Measurements from ENCODE around the gene MVK. TPM values are rescaled to one million over a fixed set of nuclear protein-coding genes. Genes with fewer than 3 reads are reported as not detected.

Gene MVK
- total RNA-seq, 1 experiment from 2014 or later = 19.2 TPM

- Histone ChIP-seq H3K14ac (ENCODE audit: insufficient read depth, low read length) (no peak overlapping the region), H3K4me1 (ENCODE audit: insufficient read depth, low read length) (no peaks in the 10 kb centered on the region), H3T11ph (ENCODE audit: low read length) (no peak overlapping the region), H3K27ac (ENCODE audit: insufficient read length, low read depth, low read length) (no peak overlapping the region), H3K23ac (ENCODE audit: insufficient read length, low read depth, low read length) (no peak overlapping the region), H2AFZ (ENCODE audit: low read length) (no peak overlapping the region), H3K27me3 (ENCODE audit: insufficient read depth, low read length) (no peaks in the 10 kb centered on the region), H3K4ac (ENCODE audit: low read depth, low read length) (no peak overlapping the region), H3K23me2 (ENCODE audit: insufficient read length, low read depth, low read length, poor library complexity, severe bottlenecking) (no peaks in the 10 kb centered on the region), H2BK120ac (ENCODE audit: low read depth, low read length, poor library complexity, severe bottlenecking) (no peak overlapping the region), H4K8ac (replicated peaks; ENCODE audit: insufficient read length, low read depth, low read length) (no peak overlapping the region), H4K20me1 (ENCODE audit: control insufficient read depth, insufficient read depth, insufficient read length) (no peaks in the 10 kb centered on the region), H2BK20ac (ENCODE audit: low read depth, low read length, poor library complexity, severe bottlenecking) (no peak overlapping the region), H3K9ac (ENCODE audit: extremely low read depth, insufficient read length, low read length) (no peak overlapping the region), H2BK15ac (ENCODE audit: low read depth, low read length) (no peak overlapping the region), H3K18ac (ENCODE audit: insufficient read length, low read depth, low read length) (no peak overlapping the region), H3K79me2 (ENCODE audit: insufficient read depth, low read length) (no peaks in the 10 kb centered on the region), H2AK5ac (ENCODE audit: insufficient read length, low read length) (no peak overlapping the region), H2BK12ac (ENCODE audit: insufficient read length, low read depth, low read length) (no peak overlapping the region), H3K9me3 (ENCODE audit: control insufficient read depth, low read depth, low read length) (no peaks in the 10 kb centered on the region), H2BK5ac (ENCODE audit: insufficient read length, low read length) (no peak overlapping the region), H3K56ac (ENCODE audit: insufficient read length, low read depth, low read length) (no peak overlapping the region), H4K5ac (ENCODE audit: insufficient read length, low read depth, low read length) (no peak overlapping the region), H3K79me1 (ENCODE audit: insufficient read depth, low read depth, low read length, poor library complexity, severe bottlenecking) (no peaks in the 10 kb centered on the region), H3K4me2 (ENCODE audit: insufficient read depth, insufficient read length, low read length) (no peak overlapping the region), H4K91ac (ENCODE audit: insufficient read length, low read depth, low read length) (no peak overlapping the region)
- Mint-ChIP-seq H3K4me3 (no peak overlapping the region), H3K36me3 (ENCODE audit: insufficient read depth in 1 of 3, low read depth in 3 of 3) (no peaks in the 10 kb centered on the region), H3K9me3 (no peaks in the 10 kb centered on the region), H3K4me1 (peaks cover 0 to 9% of the 10 kb centered on the region in 2 experiments; a peak in 2 of 4 replicates), H3K27me3 (ENCODE audit: low read depth) (peaks cover 12% of the 10 kb centered on the region), H3K27ac (peak overlapping the region in 1 of 3 experiments; percentile 70; a peak in 1 of 7 replicates)
- TF ChIP-seq, protein P1, sequence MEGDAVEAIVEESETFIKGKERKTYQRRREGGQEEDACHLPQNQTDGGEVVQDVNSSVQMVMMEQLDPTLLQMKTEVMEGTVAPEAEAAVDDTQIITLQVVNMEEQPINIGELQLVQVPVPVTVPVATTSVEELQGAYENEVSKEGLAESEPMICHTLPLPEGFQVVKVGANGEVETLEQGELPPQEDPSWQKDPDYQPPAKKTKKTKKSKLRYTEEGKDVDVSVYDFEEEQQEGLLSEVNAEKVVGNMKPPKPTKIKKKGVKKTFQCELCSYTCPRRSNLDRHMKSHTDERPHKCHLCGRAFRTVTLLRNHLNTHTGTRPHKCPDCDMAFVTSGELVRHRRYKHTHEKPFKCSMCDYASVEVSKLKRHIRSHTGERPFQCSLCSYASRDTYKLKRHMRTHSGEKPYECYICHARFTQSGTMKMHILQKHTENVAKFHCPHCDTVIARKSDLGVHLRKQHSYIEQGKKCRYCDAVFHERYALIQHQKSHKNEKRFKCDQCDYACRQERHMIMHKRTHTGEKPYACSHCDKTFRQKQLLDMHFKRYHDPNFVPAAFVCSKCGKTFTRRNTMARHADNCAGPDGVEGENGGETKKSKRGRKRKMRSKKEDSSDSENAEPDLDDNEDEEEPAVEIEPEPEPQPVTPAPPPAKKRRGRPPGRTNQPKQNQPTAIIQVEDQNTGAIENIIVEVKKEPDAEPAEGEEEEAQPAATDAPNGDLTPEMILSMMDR (conservative IDR thresholded peaks at IDR 0.05) = no peak
- no CpG with 5 or more reads among the region's 18 CpGs for WGBS (ENCODE audit: extremely low coverage, insufficient read length, low lambda C conversion rate)
- DNase-seq = no peak
Measured at GRCh38 chr12:109547286-109547685, 26.3 kb upstream of the MVK start.

Measured in H9 (cell line).